Measurements from ENCODE around the gene CEACAM4. TPM values are rescaled to one million over a fixed set of nuclear protein-coding genes. Genes with fewer than 3 reads are reported as not detected.
A peak's percentile ranks its signal among the peaks of the same experiment; 100 is the strongest.

Gene CEACAM4
- total RNA-seq, 1 donor: not detected

- DNase-seq (ENCODE audit: low read depth): no peak
- TF ChIP-seq CTCF (IDR thresholded peaks at IDR 0.05; ENCODE audit: insufficient read depth, low read length): no peak
These were observed 6.7 kb downstream of the CEACAM4 start for GRCh38 chr19:41620171-41620570.

GRCh38 chr19:41619018-41619556, 7.8 kb downstream of the CEACAM4 start:
- no peak for TF ChIP-seq CTCF (IDR thresholded peaks at IDR 0.05; ENCODE audit: insufficient read depth, low read length)
- no peak overlapping the region for H3K4me3 ChIP-seq (ENCODE audit: low read depth, low read length)
- DNase-seq (ENCODE audit: low read depth): no peak

More at GRCh38 chr19:41620171-41620570, 6.7 kb downstream of the CEACAM4 start:
- no peak overlapping the region for H3K4me3 ChIP-seq (ENCODE audit: low read depth, low read length)

- no peak for DNase-seq (ENCODE audit: low read depth)
- no peak overlapping the region for H3K4me3 ChIP-seq (ENCODE audit: low read depth, low read length)
- no peak for TF ChIP-seq CTCF (IDR thresholded peaks at IDR 0.05; ENCODE audit: insufficient read depth, low read length)
These were observed 8.7 kb downstream of the CEACAM4 start for GRCh38 chr19:41617941-41618730.

- DNase-seq (ENCODE audit: low read depth): peak; percentile 21
- no peak for TF ChIP-seq CTCF (IDR thresholded peaks at IDR 0.05; ENCODE audit: insufficient read depth, low read length)
- H3K4me3 ChIP-seq (ENCODE audit: low read depth, low read length): no peak overlapping the region
These were observed 9.9 kb downstream of the CEACAM4 start for GRCh38 chr19:41616792-41617621.

- no peak for DNase-seq (ENCODE audit: low read depth)
- TF ChIP-seq CTCF (IDR thresholded peaks at IDR 0.05; ENCODE audit: insufficient read depth, low read length): no peak
- H3K4me3 ChIP-seq (ENCODE audit: low read depth, low read length): no peak overlapping the region
These were observed 11.7 kb downstream of the CEACAM4 start for GRCh38 chr19:41615207-41615606.

- DNase-seq (ENCODE audit: low read depth): no peak
- no peak overlapping the region for H3K4me3 ChIP-seq (ENCODE audit: low read depth, low read length)
- TF ChIP-seq CTCF (IDR thresholded peaks at IDR 0.05; ENCODE audit: insufficient read depth, low read length): no peak
These were observed 14.4 kb downstream of the CEACAM4 start for GRCh38 chr19:41612483-41612882.

Data from fibroblast of the aortic adventitia (primary cell).